Measurements from ENCODE around the gene ETFA. TPM values are rescaled to one million over a fixed set of nuclear protein-coding genes. Genes with fewer than 3 reads are reported as not detected.

ETFA gene
- total and polyA plus RNA-seq, 9 of the 15 experiments (the other 6 are each of a cell fraction or from before 2014, with no cell fraction given) = 130 to 543 (median 232) TPM

- H3K9me3 ChIP-seq (replicated peaks; ENCODE audit: control insufficient read depth, insufficient read depth, low read depth, low read length) = no peaks in the 10 kb centered on the region
- H3K36me3 ChIP-seq (ENCODE audit: control insufficient read depth, insufficient read depth, low read length) = no peaks in the 10 kb centered on the region
- in situ Hi-C loops (cut with MboI) = no loop called here
- TF ChIP-seq CREBBP (IDR thresholded peaks at IDR 0.05; ENCODE audit: low read depth, low read length) = no peak
- no peak for TF ChIP-seq ZEB2 (IDR thresholded peaks at IDR 0.05)
- TF ChIP-seq ETV1 (tag; conservative IDR thresholded peaks at IDR 0.05; ENCODE audit: low read depth) = no peak
- TF ChIP-seq POU5F1 (IDR thresholded peaks at IDR 0.05; ENCODE audit: borderline replicate concordance, low read depth, low read length, partially characterized antibody) = no peak
- no peak for TF ChIP-seq ZSCAN29 (IDR thresholded peaks at IDR 0.05)
- TF ChIP-seq U2AF2 (optimal IDR thresholded peaks at IDR 0.05; ENCODE audit: low read depth, low read length) = no peak
- TF ChIP-seq ZNF165 (CRISPR knock-in tag; IDR thresholded peaks at IDR 0.05; ENCODE audit: borderline replicate concordance) = no peak
- TF ChIP-seq POLR2G (IDR thresholded peaks at IDR 0.05; ENCODE audit: low read depth, low read length) = no peak
- no peak for TF ChIP-seq TCF3 (CRISPR knock-in tag; IDR thresholded peaks at IDR 0.05)
- no peak for TF ChIP-seq MED1 (CRISPR knock-in tag; IDR thresholded peaks at IDR 0.05; ENCODE audit: borderline replicate concordance)
- TF ChIP-seq SNRNP70 (optimal IDR thresholded peaks at IDR 0.05; ENCODE audit: low read depth, low read length) = no peak
- no peak for TF ChIP-seq ZNF639 (CRISPR knock-in tag; conservative IDR thresholded peaks at IDR 0.05 in 1 of 2, IDR thresholded peaks at IDR 0.05 in 1 of 2)
- H3K27ac ChIP-seq (ENCODE audit: extremely low read depth, low read depth, low read length) = no peak overlapping the region
- 5% methylated on average over 4 of the region's 4 CpGs for WGBS (ENCODE audit: insufficient coverage, low coverage, missing lambda C conversion rate)
- no peak overlapping the region for H2AFZ ChIP-seq (ENCODE audit: low read depth, low read length)
- no peaks in the 10 kb centered on the region for H4K20me1 ChIP-seq (replicated peaks; ENCODE audit: control insufficient read depth, insufficient read depth, low read length)
- ChIA-PET POLR2A (interaction anchor here (0.8 to 1.2 kb wide), 2 partner anchors 10 to 37 kb away, joined by 3 to 4 read pairs; no protein-coding TSS in a partner anchor), CTCF (ENCODE audit: low intra/inter-chr PET ratio) (no interaction called here)
- DNase-seq (ENCODE audit: extremely low read depth in 1 of 4, low spot score in 3 of 4) = no peak
- H3K4me2 ChIP-seq (ENCODE audit: insufficient read depth, low read length) = no peak overlapping the region
- peaks cover 12 to 22% of the 10 kb centered on the region in 2 experiments; a peak in 4 of 5 replicates for H3K27me3 ChIP-seq (ENCODE audit: control insufficient read depth in 2 of 2, insufficient read depth in 2 of 2, low read length in 2 of 2)
- no peaks in the 10 kb centered on the region for H3K9me1 ChIP-seq (ENCODE audit: control insufficient read depth, insufficient read depth, low read length)
- no peak overlapping the region for H3K4me3 ChIP-seq
- intact Hi-C loops (cut with micrococcal nuclease) = no loop called here
- H3K4me1 ChIP-seq (replicated peaks in 1 of 2; ENCODE audit: control insufficient read depth in 2 of 2, insufficient read depth in 2 of 2, low read length in 2 of 2) = peaks cover 0 to 11% of the 10 kb centered on the region in 2 experiments; a peak in 3 of 5 replicates
- H3K9ac ChIP-seq (ENCODE audit: insufficient read depth in 1 of 2, low read depth in 2 of 2, low read length in 2 of 2) = no peak overlapping the region
- no peak for FAIRE-seq
- H3K79me2 ChIP-seq (ENCODE audit: control insufficient read depth, insufficient read depth, low read length) = no peaks in the 10 kb centered on the region
- BruUV-seq (replicated peaks) = no TSS peak
- ATAC-seq = no peak
Observed at GRCh38 chr15:76187163-76187562, 124.1 kb downstream of the ETFA start.
